Thymus (tissue), 14 donors: ENCODE data around the gene GTF2E1. TPM values are rescaled to one million over a fixed set of nuclear protein-coding genes. Genes with fewer than 3 reads are reported as not detected.

Source experiments
- DNase-seq, 9 donors: peaks; one replicate each; pipeline ENCODE4 v3.0.0-alpha.2; 2013; ENCODE audit warnings: low spot score in 9 of 9, low read depth in 6 of 9, missing footprints in 1 of 9
- H3K27ac ChIP-seq, 2 donors: one replicate each; pipeline ENCODE4 v1.5.1; 2013; ENCODE audit warnings: control low read depth in 1 of 2, low read depth in 1 of 2, low read length in 1 of 2, mild to moderate bottlenecking in 1 of 2, moderate library complexity in 1 of 2
- H3K27me3 ChIP-seq, 2 donors: one replicate each; pipeline ENCODE4 v1.5.1; 2013; ENCODE audit warnings: low read length in 1 of 2; ENCODE audit not compliant: control insufficient read depth in 2 of 2, insufficient read depth in 1 of 2
- H3K36me3 ChIP-seq, 2 donors: one replicate each; pipeline ENCODE4 v1.5.1; 2013; ENCODE audit warnings: low read length in 1 of 2, mild to moderate bottlenecking in 1 of 2, moderate library complexity in 1 of 2; ENCODE audit not compliant: control insufficient read depth in 2 of 2, insufficient read depth in 2 of 2
- H3K4me1 ChIP-seq, 2 donors: one replicate each; pipeline ENCODE4 v1.5.1; 2013; ENCODE audit warnings: low read length in 2 of 2; ENCODE audit not compliant: control insufficient read depth in 2 of 2, insufficient read depth in 2 of 2
- H3K4me3 ChIP-seq, 2 donors: one replicate each; pipeline ENCODE4 v1.5.1; 2013; ENCODE audit warnings: low read length in 2 of 2, control low read depth in 1 of 2, mild to moderate bottlenecking in 1 of 2
- H3K9me3 ChIP-seq, 2 donors: one replicate each; pipeline ENCODE4 v1.5.1; 2013; ENCODE audit warnings: low read length in 1 of 2, mild to moderate bottlenecking in 1 of 2; ENCODE audit not compliant: control insufficient read depth in 2 of 2, insufficient read depth in 1 of 2
- WGBS: extraction: QIAGEN DNeasy Blood & Tissue Kit; methylation state at CpG from one replicate; pipeline ENCODE4 v1.1.7; 2013; 5-methylcytosine and 5-hydroxymethylcytosine counted together
- long read RNA-seq, 10 donors: transcript quantifications; one replicate each; lab custom pipeline, GENCODE V29; 2026
- polyA plus RNA-seq: library from polyadenylated mRNA; stranded (reverse); fragments of 200-250 nt; gene quantifications from one replicate; pipeline ENCODE4 v1.2.3, GENCODE V29; 2013
- total RNA-seq: library from RNA; stranded (reverse); fragments of 120-200 nt; gene quantifications from one replicate; pipeline ENCODE4 v1.2.4, GENCODE V29; 2013
- donor health status: healthy.

The GTF2E1 gene
- 15.5 TPM for total RNA-seq
- 11.1 TPM for polyA plus RNA-seq
- long read RNA-seq, donor 1 = 0 reads
- long read RNA-seq, donor 2, transcript GTF2E1-201 (5 exons, 3,012 nt) = major isoform, 6 of 29 reads
- long read RNA-seq, donor 2, partial matches to known transcripts = 22 of 29 reads
- long read RNA-seq, donor 2, other reads (novel, unspliced or antisense) = 0 of 29 reads
- long read RNA-seq, donor 3, transcript GTF2E1-201 (5 exons, 3,012 nt) = major isoform, 8 of 9 reads
- long read RNA-seq, donor 3, partial matches to known transcripts = 0 of 9 reads
- long read RNA-seq, donor 3, other reads (novel, unspliced or antisense) = 0 of 9 reads
- long read RNA-seq, donor 4, partial matches to known transcripts = 0 of 3 reads
- long read RNA-seq, donor 4, other reads (novel, unspliced or antisense) = 0 of 3 reads
- long read RNA-seq, donor 5, partial matches to known transcripts = 0 of 2 reads
- long read RNA-seq, donor 5, other reads (novel, unspliced or antisense) = 0 of 2 reads
- long read RNA-seq, donor 6, partial matches to known transcripts = 0 of 1 reads
- long read RNA-seq, donor 6, other reads (novel, unspliced or antisense) = 0 of 1 reads
- long read RNA-seq, donor 7, partial matches to known transcripts = 7 of 11 reads
- long read RNA-seq, donor 7, other reads (novel, unspliced or antisense) = 0 of 11 reads
- long read RNA-seq, donor 8, partial matches to known transcripts = 0 of 3 reads
- long read RNA-seq, donor 8, other reads (novel, unspliced or antisense) = 0 of 3 reads
- long read RNA-seq, donor 9, partial matches to known transcripts = 0 of 3 reads
- long read RNA-seq, donor 9, other reads (novel, unspliced or antisense) = 0 of 3 reads
- long read RNA-seq, donor 10, partial matches to known transcripts = 0 of 2 reads
- long read RNA-seq, donor 10, other reads (novel, unspliced or antisense) = 0 of 2 reads

DNA sequence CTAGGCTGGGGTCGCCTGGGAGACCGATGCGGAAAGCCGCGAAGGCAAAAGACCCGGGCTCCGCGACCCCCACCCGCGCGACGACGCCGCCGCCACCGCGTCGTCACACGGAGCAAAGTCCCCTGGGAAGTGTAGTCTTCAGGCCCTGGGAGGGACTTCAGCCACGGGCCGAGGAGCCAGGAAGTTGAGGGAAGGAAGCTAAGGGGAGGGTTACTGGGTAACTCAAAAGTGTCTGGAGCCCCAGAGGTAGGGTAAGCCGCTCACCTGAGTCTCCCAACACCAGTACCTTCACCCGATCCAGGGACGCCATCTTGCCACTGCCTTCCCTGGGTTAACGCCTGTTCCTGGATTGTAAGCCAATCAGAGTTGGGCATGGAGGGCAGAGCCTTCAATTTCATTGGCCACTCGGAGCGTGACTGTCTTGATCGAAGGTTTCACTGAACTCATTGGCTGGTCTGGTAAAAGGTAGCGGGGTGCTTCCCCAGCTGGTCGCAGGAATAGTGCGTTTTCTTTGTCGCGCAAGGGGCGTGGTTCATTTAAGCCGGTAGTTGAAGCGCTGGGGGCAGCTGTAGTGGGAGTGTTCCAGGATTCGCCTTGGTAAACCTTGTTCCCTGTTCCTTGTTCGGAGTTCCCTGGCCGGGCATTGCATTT, at the start of gene GTF2E1, which contains the start of gene RABL3:
Gene GTF2E1 (plus strand): TSS at position 547 of the 651 bp plus-strand sequence. CDS start 7,809 bp downstream, outside the sequence.
Gene RABL3 (minus strand): TSS at position 319 of the 651 bp plus-strand sequence. CDS start 9 bp downstream, at position 310.
- Histone ChIP-seq H3K27ac (peak within 1 kb of the TSS; percentile 95 to 98), H3K36me3 (peaks cover 0 to 3% of the 10 kb centered on the region in 2 donors), H3K9me3 (peaks cover 0 to 8% of the 10 kb centered on the region in 2 donors), H3K4me3 (peak within 1 kb of the TSS; percentile 80 to 90), H3K27me3 (no peaks in the 10 kb centered on the region), H3K4me1 (peaks cover 9 to 11% of the 10 kb centered on the region in 2 donors)
- WGBS = under 1% methylated on average over 39 of the region's 39 CpGs
- peak; percentile 96 to 100 (median 99) for DNase-seq

DNA sequence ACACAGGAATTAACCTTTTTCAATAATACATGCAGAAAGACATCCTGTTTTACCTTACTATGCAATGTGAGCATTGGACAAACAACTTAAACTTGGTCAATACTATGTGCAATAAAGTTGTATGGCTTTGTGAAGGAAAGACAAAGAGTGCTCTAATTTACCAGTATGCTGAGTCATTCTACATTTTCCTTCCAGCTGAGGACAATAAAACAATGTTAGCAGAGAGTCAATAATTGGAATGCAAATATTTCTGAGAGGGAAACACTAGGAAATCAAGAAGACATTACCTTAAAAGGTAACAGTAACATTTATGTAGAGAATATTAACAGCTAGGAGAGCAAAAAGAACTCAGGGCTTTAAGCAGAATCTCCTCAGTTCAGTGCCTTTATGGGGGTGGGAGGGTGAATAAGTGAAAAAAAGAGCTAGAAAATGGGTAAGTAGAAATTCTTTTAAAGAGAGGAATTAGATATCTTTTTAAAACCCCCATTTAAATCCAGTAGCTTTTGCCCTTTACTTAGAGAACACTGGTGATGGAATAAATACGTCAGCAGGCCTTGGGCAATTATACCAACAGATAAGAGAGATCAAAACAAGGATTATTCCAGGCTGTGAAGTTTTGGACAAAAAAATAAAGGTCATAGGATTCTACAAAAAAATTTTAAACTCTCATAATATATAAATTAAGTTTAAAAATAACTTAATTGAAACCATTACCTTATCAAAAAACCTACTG, 48.9 kb upstream of the GTF2E1 start:
- H3K36me3 ChIP-seq = peaks cover 0 to 4% of the 10 kb centered on the region in 2 donors
- WGBS = 99% methylated on average over 1 of the region's 1 CpG
- H3K27ac ChIP-seq = no peak overlapping the region

DNA sequence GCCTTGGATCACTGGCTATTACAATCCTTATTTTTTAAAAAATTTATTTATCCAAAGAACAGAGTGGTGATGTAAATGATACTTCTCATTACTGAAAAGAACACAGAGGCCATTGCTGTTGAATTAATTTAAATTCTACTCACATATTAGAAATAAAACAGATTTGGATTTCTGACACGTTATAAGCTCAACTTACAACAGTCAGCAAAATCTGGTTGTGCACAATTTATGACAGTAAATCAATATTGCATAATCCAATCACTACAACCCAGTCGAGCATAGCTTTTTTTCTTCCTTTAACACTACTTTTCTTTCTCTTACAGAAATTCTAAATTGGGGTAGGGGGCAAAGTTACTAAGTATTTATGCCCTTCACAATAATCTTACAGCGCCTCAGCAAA, 43.2 kb upstream of the GTF2E1 start:
- no peak overlapping the region for H3K4me3 ChIP-seq
- DNase-seq = no peak
- H3K4me1 ChIP-seq = no peaks in the 10 kb centered on the region
- H3K27ac ChIP-seq = no peak overlapping the region
- H3K9me3 ChIP-seq = no peaks in the 10 kb centered on the region
- peaks cover 7 to 9% of the 10 kb centered on the region in 2 donors for H3K36me3 ChIP-seq
- WGBS = 96% methylated on average over 3 of the region's 3 CpGs
- no peaks in the 10 kb centered on the region for H3K27me3 ChIP-seq

More for the DNA sequence above, 48.9 kb upstream of the GTF2E1 start:
- Histone ChIP-seq H3K4me1 (no peaks in the 10 kb centered on the region), H3K9me3 (no peaks in the 10 kb centered on the region), H3K4me3 (no peak overlapping the region), H3K27me3 (no peaks in the 10 kb centered on the region)
- DNase-seq = no peak

DNA sequence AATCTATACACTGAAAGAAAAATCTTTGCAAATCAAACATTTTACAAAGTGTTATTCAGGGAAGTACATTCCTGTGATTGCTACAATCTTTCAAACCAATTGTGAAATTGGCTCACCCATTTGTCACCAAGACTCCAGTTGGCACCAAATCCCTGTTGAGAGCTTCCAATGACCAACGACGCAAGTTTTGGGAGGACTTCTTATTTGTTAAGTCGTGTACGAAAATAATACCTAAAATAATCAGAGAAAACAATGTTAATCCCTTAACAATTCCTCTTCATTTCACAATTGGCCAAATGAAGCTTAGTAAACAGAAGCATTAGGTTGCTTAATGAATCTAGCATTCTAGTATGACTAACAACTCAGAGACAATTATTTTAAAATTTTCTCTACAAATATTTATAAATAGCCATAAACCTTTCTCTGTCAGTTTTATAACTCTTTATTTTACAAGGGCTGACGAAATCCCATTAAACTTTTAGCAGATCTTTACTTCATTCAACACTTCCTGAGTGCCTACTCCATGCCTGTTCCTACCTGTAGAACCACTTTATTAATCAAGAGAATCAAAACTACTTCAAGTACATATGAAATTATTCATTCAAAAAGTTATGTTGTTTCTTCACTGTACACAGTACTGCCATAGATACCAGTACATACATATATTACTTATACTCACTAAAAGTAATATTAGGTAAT, 36.5 kb upstream of the GTF2E1 start:
- Histone ChIP-seq H3K4me1 (no peaks in the 10 kb centered on the region), H3K27ac (no peak overlapping the region), H3K9me3 (no peaks in the 10 kb centered on the region), H3K27me3 (no peaks in the 10 kb centered on the region), H3K36me3 (peaks cover 7% of the 10 kb centered on the region in 2 donors), H3K4me3 (no peak overlapping the region)
- WGBS = 97% methylated on average over 5 of the region's 5 CpGs
- no peak for DNase-seq

DNA sequence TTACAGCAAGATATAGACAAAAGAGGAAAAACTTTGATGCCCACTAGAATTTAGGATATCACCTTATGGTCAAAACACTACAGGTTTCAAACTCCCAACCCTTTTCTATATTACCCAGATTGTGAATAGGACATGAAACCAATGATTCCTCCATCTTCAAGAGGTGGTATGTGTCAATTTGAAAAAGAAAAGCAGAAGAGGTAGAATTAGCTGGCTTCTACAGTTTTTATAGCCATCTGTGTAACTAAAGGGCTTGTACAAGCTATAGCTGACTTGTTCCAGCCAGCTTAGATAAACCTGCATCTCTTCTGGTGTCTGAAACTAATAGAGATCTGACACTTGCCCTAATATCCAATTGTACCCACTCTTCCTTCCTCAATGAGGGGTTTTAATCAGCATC, 35.6 kb upstream of the GTF2E1 start:
- H3K36me3 ChIP-seq = peaks cover 7% of the 10 kb centered on the region in 2 donors
- H3K27ac ChIP-seq = no peak overlapping the region
- H3K9me3 ChIP-seq = no peaks in the 10 kb centered on the region
- H3K4me1 ChIP-seq = no peaks in the 10 kb centered on the region
- H3K27me3 ChIP-seq = no peaks in the 10 kb centered on the region
- DNase-seq = no peak
- H3K4me3 ChIP-seq = no peak overlapping the region

DNA sequence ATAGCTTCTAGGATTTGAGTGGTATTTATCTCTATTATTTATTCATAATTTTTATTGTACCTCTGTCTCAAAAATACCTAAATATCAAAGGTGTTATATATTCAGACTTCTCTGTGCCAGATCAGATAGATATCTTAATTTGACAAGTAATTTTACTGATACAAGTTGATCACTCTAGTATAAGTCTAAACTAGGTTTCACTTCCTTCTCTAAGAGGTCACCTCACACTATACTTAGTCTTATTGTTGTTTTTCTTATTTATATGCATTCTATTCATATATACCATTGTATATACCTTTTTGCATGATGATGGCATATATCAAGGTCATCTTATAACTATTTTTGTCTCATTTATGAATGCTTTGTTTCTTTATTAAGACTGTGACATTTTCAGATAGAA, 34.1 kb upstream of the GTF2E1 start:
- no peaks in the 10 kb centered on the region for H3K27me3 ChIP-seq
- no peak for DNase-seq
- H3K4me1 ChIP-seq = no peaks in the 10 kb centered on the region
- no peak overlapping the region for H3K4me3 ChIP-seq
- no peak overlapping the region for H3K27ac ChIP-seq
- H3K9me3 ChIP-seq = no peaks in the 10 kb centered on the region
- H3K36me3 ChIP-seq = peaks cover 0 to 3% of the 10 kb centered on the region in 2 donors

DNA sequence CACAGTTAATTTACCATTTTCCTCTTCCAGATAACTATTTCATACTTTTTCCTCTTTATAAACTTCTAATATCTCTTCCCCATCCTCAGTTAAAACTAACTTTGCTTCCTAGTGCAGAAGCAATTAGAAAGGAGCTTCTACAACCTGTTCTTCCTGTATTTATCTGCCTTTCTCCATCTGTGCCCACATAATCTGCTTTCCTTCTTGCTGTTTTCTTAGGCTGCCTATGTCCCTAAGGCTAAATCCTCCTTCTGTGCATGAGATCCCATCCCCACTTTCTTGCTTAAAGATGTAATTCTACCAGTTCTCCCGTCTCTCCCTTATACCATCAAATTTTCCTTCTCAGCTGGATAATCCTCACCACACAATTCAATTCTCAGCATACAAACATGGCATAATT, 32.2 kb upstream of the GTF2E1 start:
- 97% methylated on average over 1 of the region's 1 CpG for WGBS

DNA sequence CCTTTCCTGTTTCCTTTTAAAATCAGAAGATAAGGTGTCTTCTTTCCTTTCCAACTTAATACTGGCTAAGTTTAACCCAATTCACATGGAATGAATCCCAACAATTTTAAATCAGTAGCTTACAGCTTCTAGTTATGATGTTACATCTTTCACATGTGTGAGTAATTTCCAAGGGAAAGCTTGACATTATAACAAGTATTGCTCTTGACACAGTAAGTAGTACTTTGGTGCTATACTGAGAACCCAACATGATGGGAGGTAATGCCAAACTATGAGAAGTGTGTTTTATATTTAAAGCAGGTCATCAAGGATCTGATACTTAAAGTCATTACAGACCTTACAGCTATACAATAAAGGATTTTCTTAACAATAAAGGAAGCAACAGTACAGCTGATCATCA, 29.3 kb upstream of the GTF2E1 start:
- Histone ChIP-seq H3K27ac (no peak overlapping the region), H3K4me3 (no peak overlapping the region), H3K36me3 (no peaks in the 10 kb centered on the region), H3K27me3 (no peaks in the 10 kb centered on the region), H3K9me3 (no peaks in the 10 kb centered on the region), H3K4me1 (no peaks in the 10 kb centered on the region)
- no peak for DNase-seq

More for the DNA sequence above, 32.2 kb upstream of the GTF2E1 start:
- Histone ChIP-seq H3K36me3 (peaks cover 0 to 3% of the 10 kb centered on the region in 2 donors), H3K9me3 (no peaks in the 10 kb centered on the region), H3K4me1 (no peaks in the 10 kb centered on the region), H3K27ac (no peak overlapping the region), H3K4me3 (no peak overlapping the region), H3K27me3 (no peaks in the 10 kb centered on the region)
- no peak for DNase-seq
